ENCODE measurements around the gene DHX8.
"Not testable (repeated sequence)": the region's sequence is repeated elsewhere in the genome, so short reads cannot be mapped to it uniquely, and the experiment has no call there.

The DHX8 gene

GRCh38 chr17:43475494-43476089 is 8.2 kb upstream of the DHX8 start:
- DNase-seq (ENCODE audit: low read depth), result no peak
- no peak for TF ChIP-seq CTCF (IDR thresholded peaks at IDR 0.05; ENCODE audit: insufficient read depth, low read depth, low read length, missing control alignments)

GRCh38 chr17:43476306-43476705 is 7.5 kb upstream of the DHX8 start:
- not testable (repeated sequence) for H3K4me3 ChIP-seq (ENCODE audit: low read depth, low read length); DNase-seq (ENCODE audit: low read depth)

More at GRCh38 chr17:43475494-43476089, 8.2 kb upstream of the DHX8 start:
- H3K4me3 ChIP-seq (ENCODE audit: low read depth, low read length), result no peak overlapping the region

GRCh38 chr17:43477832-43478634 is 5.7 kb upstream of the DHX8 start:
- TF ChIP-seq CTCF (IDR thresholded peaks at IDR 0.05; ENCODE audit: insufficient read depth, low read depth, low read length, missing control alignments), result no peak
- H3K4me3 ChIP-seq (ENCODE audit: low read depth, low read length), result no peak overlapping the region
- DNase-seq (ENCODE audit: low read depth), result no peak

GRCh38 chr17:43479948-43480347 is 3.8 kb upstream of the DHX8 start:
- no peak overlapping the region for H3K4me3 ChIP-seq (ENCODE audit: low read depth, low read length)
- no peak for TF ChIP-seq CTCF (IDR thresholded peaks at IDR 0.05; ENCODE audit: insufficient read depth, low read depth, low read length, missing control alignments)
- no peak for DNase-seq (ENCODE audit: low read depth)

- no peak for TF ChIP-seq CTCF (IDR thresholded peaks at IDR 0.05; ENCODE audit: insufficient read depth, low read depth, low read length, missing control alignments)
- DNase-seq (ENCODE audit: low read depth), result no peak
- no peak overlapping the region for H3K4me3 ChIP-seq (ENCODE audit: low read depth, low read length)
Measured at GRCh38 chr17:43482103-43483012, 1.4 kb upstream of the DHX8 start.

- DNase-seq (ENCODE audit: low read depth), result no peak
- H3K4me3 ChIP-seq (ENCODE audit: low read depth, low read length), result no peak overlapping the region
- TF ChIP-seq CTCF (IDR thresholded peaks at IDR 0.05; ENCODE audit: insufficient read depth, low read depth, low read length, missing control alignments), result no peak
Measured at GRCh38 chr17:43490621-43491020, 6.8 kb downstream of the DHX8 start.

GRCh38 chr17:43509440-43509839 is 25.7 kb downstream of the DHX8 start:
- not testable (repeated sequence) for DNase-seq (ENCODE audit: low read depth)

GRCh38 chr17:43511199-43511598 is 27.4 kb downstream of the DHX8 start:
- H3K4me3 ChIP-seq (ENCODE audit: low read depth, low read length); DNase-seq (ENCODE audit: low read depth): not testable (repeated sequence)

More at GRCh38 chr17:43509440-43509839, 25.7 kb downstream of the DHX8 start:
- not testable (repeated sequence) for H3K4me3 ChIP-seq (ENCODE audit: low read depth, low read length)

Data from GM12865 (cell line).